CD4-positive, alpha-beta T cell treated with Interleukin-10 for 1 hour (primary cell): ENCODE data around the gene LRRC15.

Experiments used
- DNase-seq: peaks from one replicate; pipeline ENCODE4 v3.0.0-alpha.2; 2020

LRRC15 gene

GRCh38 chr3:194384156-194384555 lies 14.6 kb upstream of the LRRC15 start:
- DNase-seq = no peak

- no peak for DNase-seq
Measured at GRCh38 chr3:194383276-194383940, 13.9 kb upstream of the LRRC15 start.

- no peak for DNase-seq
Measured at GRCh38 chr3:194382892-194383223, 13.3 kb upstream of the LRRC15 start.

- no peak for DNase-seq
Measured at GRCh38 chr3:194382196-194382891, 12.8 kb upstream of the LRRC15 start.

- DNase-seq = no peak
Measured at GRCh38 chr3:194381460-194381875, 11.9 kb upstream of the LRRC15 start.

GRCh38 chr3:194380326-194380725 lies 10.8 kb upstream of the LRRC15 start:
- no peak for DNase-seq

- DNase-seq = no peak
Measured at GRCh38 chr3:194379651-194380050, 10.1 kb upstream of the LRRC15 start.

GRCh38 chr3:194379231-194379630 lies 9.7 kb upstream of the LRRC15 start:
- DNase-seq = no peak

- DNase-seq = no peak
Measured at GRCh38 chr3:194377708-194378107, 8.2 kb upstream of the LRRC15 start.

- no peak for DNase-seq
Measured at GRCh38 chr3:194376241-194376560, 6.7 kb upstream of the LRRC15 start.

GRCh38 chr3:194375473-194376240 lies 6.1 kb upstream of the LRRC15 start:
- DNase-seq = no peak

GRCh38 chr3:194374935-194375334 lies 5.4 kb upstream of the LRRC15 start:
- DNase-seq = no peak

GRCh38 chr3:194373899-194374298 lies 4.4 kb upstream of the LRRC15 start:
- no peak for DNase-seq

- DNase-seq = no peak
Measured at GRCh38 chr3:194373028-194373427, 3.5 kb upstream of the LRRC15 start.

GRCh38 chr3:194370753-194371152 lies 1.2 kb upstream of the LRRC15 start:
- DNase-seq = no peak

- DNase-seq = no peak
Measured at GRCh38 chr3:194368918-194369317, 625 bp downstream of the LRRC15 start.

GRCh38 chr3:194367992-194368841 lies 1.3 kb downstream of the LRRC15 start:
- DNase-seq = no peak

- no peak for DNase-seq
Measured at GRCh38 chr3:194365978-194366490, 3.5 kb downstream of the LRRC15 start.

GRCh38 chr3:194365526-194365925 lies 4.0 kb downstream of the LRRC15 start:
- DNase-seq = no peak

GRCh38 chr3:194364652-194365434 lies 4.7 kb downstream of the LRRC15 start:
- DNase-seq = no peak

- no peak for DNase-seq
Measured at GRCh38 chr3:194364314-194364651, 5.3 kb downstream of the LRRC15 start.

- no peak for DNase-seq
Measured at GRCh38 chr3:194360568-194360967, 9.0 kb downstream of the LRRC15 start.
